OCI-LY3 (cell line): ENCODE data around the gene CAMK2B.

Source experiments
- H2AFZ ChIP-seq: fragments of 200-600, 300-600 bp; shearing (Covaris generic); 2 replicates; pipeline ENCODE4 v1.6.0; 2014; ENCODE audit warnings: antibody characterized with exemption, low read depth, low read length
- H3K27ac ChIP-seq: fragments of 200-600, 300-600 bp; sonication (generic); 2 replicates; pipeline ENCODE4 v1.5.1; 2014; ENCODE audit warnings: mild to moderate bottlenecking, low read length, moderate library complexity, mixed read lengths
- H3K27me3 ChIP-seq: fragments of 200-600, 300-600 bp; sonication (generic); 2 replicates; pipeline ENCODE4 v1.6.1; 2014; ENCODE audit warnings: low read depth, low read length, mixed read lengths
- H3K36me3 ChIP-seq: fragments of 200-600, 300-600 bp; sonication (generic); replicated peaks from 2 replicates; pipeline ENCODE3; 2014; ENCODE audit warnings: low read depth, low read length, mixed read lengths
- H3K4me1 ChIP-seq: fragments of 300-600, 200-600 bp; sonication (generic); 2 replicates; pipeline ENCODE4 v1.6.1; 2014; ENCODE audit warnings: low read length, mixed read lengths
- H3K4me2 ChIP-seq: fragments of 200-600, 300-600 bp; sonication (generic); 2 replicates; pipeline ENCODE4 v1.6.1; 2014; ENCODE audit warnings: low read length, mixed read lengths
- H3K4me3 ChIP-seq: fragments of 300-600, 200-600 bp; sonication (generic); 2 replicates; pipeline ENCODE4 v1.5.1; 2014; ENCODE audit warnings: antibody characterized with exemption, mild to moderate bottlenecking, low read length, moderate library complexity
- H3K79me2 ChIP-seq: fragments of 300-600, 200-600 bp; shearing (Covaris generic); 2 replicates; pipeline ENCODE4 v1.6.1; 2014; ENCODE audit warnings: mild to moderate bottlenecking, low read length, mixed read lengths
- H3K9ac ChIP-seq: fragments of 300-600, 200-600 bp; shearing (Covaris generic); 2 replicates; pipeline ENCODE4 v1.6.0; 2014; ENCODE audit warnings: mild to moderate bottlenecking, low read length, moderate library complexity
- H3K9me3 ChIP-seq: fragments of 200-600, 300-600 bp; shearing (Covaris generic); 2 replicates; pipeline ENCODE4 v1.6.1; 2014; ENCODE audit warnings: low read length, mixed read lengths; ENCODE audit not compliant: insufficient read depth
- H4K20me1 ChIP-seq: fragments of 200-600, 300-600 bp; sonication (generic); 2 replicates; pipeline ENCODE4 v1.6.1; 2016; ENCODE audit warnings: low read length, mixed read lengths; ENCODE audit not compliant: insufficient read depth
- EZH2phosphoT487 ChIP-seq: fragments of 200-600 bp; shearing (Covaris generic); IDR thresholded peaks from 2 replicates; pipeline ENCODE4 v1.6.1; 2018; ENCODE audit warnings: antibody characterized with exemption, mixed run types, low read depth
- TF ChIP-seq, protein P1 (sequence below): fragments of 200-600, 300-600 bp; sonication (generic); IDR thresholded peaks from 2 replicates; pipeline ENCODE4 v1.5.1; 2014; ENCODE audit warnings: antibody characterized with exemption, low read length, low read depth

Gene CAMK2B

DNA sequence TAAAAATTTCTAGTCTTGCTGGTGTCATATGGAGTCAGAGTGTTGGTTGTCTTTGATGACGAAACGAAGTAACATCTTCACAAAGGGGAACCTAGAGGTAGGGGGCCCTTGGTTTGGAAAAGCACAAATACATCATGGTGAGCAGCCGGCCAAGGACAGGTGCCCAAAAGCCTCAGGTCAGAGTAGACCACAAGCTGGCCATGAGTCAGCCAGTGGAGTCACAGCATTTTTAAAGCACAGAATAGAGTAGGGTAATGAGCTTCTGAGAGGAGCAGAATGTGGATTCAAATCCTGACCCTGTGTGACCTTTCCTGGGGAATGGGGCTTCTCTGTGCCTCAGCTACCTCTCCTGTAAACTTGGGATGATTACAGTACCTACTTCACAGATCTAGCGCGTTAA is 5.3 kb downstream of the CAMK2B start:
- Histone ChIP-seq H3K27me3 (peaks cover 12% of the 10 kb centered on the region), H3K9ac (no peak overlapping the region), H2AFZ (no peak overlapping the region), H3K4me1 (no peaks in the 10 kb centered on the region), H4K20me1 (no peaks in the 10 kb centered on the region), H3K36me3 (no peaks in the 10 kb centered on the region), H3K79me2 (no peaks in the 10 kb centered on the region), H3K4me2 (no peak overlapping the region), H3K9me3 (no peaks in the 10 kb centered on the region), H3K27ac (no peak overlapping the region), H3K4me3 (no peak overlapping the region)
- TF ChIP-seq, protein P1, sequence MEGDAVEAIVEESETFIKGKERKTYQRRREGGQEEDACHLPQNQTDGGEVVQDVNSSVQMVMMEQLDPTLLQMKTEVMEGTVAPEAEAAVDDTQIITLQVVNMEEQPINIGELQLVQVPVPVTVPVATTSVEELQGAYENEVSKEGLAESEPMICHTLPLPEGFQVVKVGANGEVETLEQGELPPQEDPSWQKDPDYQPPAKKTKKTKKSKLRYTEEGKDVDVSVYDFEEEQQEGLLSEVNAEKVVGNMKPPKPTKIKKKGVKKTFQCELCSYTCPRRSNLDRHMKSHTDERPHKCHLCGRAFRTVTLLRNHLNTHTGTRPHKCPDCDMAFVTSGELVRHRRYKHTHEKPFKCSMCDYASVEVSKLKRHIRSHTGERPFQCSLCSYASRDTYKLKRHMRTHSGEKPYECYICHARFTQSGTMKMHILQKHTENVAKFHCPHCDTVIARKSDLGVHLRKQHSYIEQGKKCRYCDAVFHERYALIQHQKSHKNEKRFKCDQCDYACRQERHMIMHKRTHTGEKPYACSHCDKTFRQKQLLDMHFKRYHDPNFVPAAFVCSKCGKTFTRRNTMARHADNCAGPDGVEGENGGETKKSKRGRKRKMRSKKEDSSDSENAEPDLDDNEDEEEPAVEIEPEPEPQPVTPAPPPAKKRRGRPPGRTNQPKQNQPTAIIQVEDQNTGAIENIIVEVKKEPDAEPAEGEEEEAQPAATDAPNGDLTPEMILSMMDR = no peak
- TF ChIP-seq EZH2phosphoT487 = no peak

DNA sequence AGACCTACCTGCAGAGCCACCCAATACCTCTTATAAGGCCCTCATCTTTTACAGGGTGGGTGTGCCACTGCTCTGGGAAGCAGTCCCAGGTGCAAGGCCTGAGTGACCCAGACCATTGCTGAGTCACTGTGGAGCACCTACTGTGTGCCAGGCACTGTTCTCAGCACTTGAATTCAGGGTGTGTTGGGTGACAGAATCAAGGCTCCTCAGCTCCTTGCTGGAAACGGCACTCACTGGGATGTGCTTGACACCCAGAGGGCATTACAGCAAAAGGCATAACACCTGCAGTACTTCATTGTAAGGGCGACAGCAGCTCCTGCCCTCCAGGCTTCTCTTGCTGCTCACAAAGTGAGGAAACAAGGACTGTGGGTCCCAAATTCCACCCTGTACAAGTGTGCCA is 7.1 kb downstream of the CAMK2B start:
- H3K9ac ChIP-seq = no peak overlapping the region
- no peak for TF ChIP-seq EZH2phosphoT487
- TF ChIP-seq, protein P1 = no peak
- peaks cover 12% of the 10 kb centered on the region for H3K27me3 ChIP-seq

DNA sequence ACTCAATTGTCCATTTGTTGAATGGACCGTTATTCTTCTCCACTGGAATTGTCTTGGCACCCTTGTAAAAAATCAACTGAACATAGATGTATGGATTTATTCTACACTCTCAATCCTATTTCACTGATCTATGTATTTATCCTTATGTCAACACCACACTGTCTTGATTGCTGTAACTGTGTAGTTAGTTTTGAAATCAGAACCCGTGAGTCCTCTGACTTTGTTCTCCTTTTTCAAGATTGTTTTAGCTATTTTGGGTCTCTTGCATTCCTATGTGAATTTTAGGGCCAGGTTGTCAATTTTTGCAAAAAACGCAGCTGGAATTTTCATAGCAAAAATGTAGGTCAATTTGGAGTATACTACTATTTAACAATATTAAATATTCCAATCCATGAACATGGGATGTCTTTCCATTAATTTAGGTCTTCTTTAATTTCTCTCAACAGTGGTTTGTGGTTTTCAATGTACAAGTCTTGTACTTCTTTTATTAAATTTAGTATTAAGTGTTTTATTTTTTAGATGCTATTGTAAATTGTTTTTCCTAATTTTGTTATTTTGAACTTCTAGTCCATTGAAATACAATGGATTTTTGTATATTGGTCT is 10.0 kb downstream of the CAMK2B start:
- Histone ChIP-seq H3K4me2 (no peak overlapping the region), H3K9ac (no peak overlapping the region), H3K36me3 (no peaks in the 10 kb centered on the region), H3K9me3 (no peaks in the 10 kb centered on the region), H3K27ac (no peak overlapping the region), H3K79me2 (no peaks in the 10 kb centered on the region), H3K4me1 (no peaks in the 10 kb centered on the region), H2AFZ (no peak overlapping the region), H4K20me1 (no peaks in the 10 kb centered on the region), H3K27me3 (peaks cover 12% of the 10 kb centered on the region), H3K4me3 (no peak overlapping the region)
- TF ChIP-seq EZH2phosphoT487 = no peak
- TF ChIP-seq, protein P1 = no peak

More for the DNA sequence above, 7.1 kb downstream of the CAMK2B start:
- no peaks in the 10 kb centered on the region for H3K79me2 ChIP-seq
- no peak overlapping the region for H3K4me3 ChIP-seq
- H3K4me1 ChIP-seq = no peaks in the 10 kb centered on the region
- H2AFZ ChIP-seq = no peak overlapping the region
- H3K4me2 ChIP-seq = no peak overlapping the region
- no peaks in the 10 kb centered on the region for H3K36me3 ChIP-seq
- H4K20me1 ChIP-seq = no peaks in the 10 kb centered on the region
- no peak overlapping the region for H3K27ac ChIP-seq
- no peaks in the 10 kb centered on the region for H3K9me3 ChIP-seq

DNA sequence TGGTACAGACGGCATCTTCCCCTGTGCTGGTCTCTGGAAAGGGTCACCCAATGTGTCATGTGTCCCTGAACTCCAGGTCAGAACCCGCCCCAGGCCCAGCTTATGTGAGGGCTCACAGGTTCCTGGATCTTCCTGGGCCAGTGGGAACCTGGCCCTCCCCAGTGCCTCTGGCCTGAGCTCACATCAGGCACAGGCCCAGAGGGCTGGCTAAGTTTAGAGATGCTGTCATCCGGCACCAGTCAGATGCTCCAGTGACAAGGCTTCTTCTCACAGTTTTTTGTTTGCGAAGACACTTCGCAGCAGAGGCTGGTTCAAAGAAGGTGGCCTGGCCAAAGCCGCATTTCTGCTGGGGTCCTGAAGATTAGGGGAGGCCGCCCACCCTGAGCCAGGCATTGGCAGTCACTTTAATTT is 11.8 kb downstream of the CAMK2B start:
- Histone ChIP-seq H3K27me3 (peaks cover 12% of the 10 kb centered on the region), H3K9me3 (no peaks in the 10 kb centered on the region)

More for the DNA sequence above, 11.8 kb downstream of the CAMK2B start:
- H3K79me2 ChIP-seq = no peaks in the 10 kb centered on the region
- H4K20me1 ChIP-seq = no peaks in the 10 kb centered on the region
- no peaks in the 10 kb centered on the region for H3K4me1 ChIP-seq
- H2AFZ ChIP-seq = no peak overlapping the region
- no peak overlapping the region for H3K9ac ChIP-seq
- no peak overlapping the region for H3K4me2 ChIP-seq
- H3K27ac ChIP-seq = no peak overlapping the region
- H3K4me3 ChIP-seq = no peak overlapping the region
- TF ChIP-seq, protein P1 = no peak
- TF ChIP-seq EZH2phosphoT487 = no peak
- no peaks in the 10 kb centered on the region for H3K36me3 ChIP-seq
